GM06990 (cell line): ENCODE measurements around the gene CD1D.

ENCODE experiments used
- DNase-seq: peaks from one replicate; pipeline ENCODE4 v3.0.0-alpha.2; 2011; ENCODE audit not compliant: insufficient read length; ENCODE audit errors: extremely low read depth
- H3K27me3 ChIP-seq: replicated peaks from 2 replicates; pipeline ENCODE4 v1.6.0; 2011; ENCODE audit warnings: low read length; ENCODE audit not compliant: control insufficient read depth, insufficient read depth
- H3K36me3 ChIP-seq: 2 replicates; pipeline ENCODE4 v1.5.1; 2011; ENCODE audit warnings: low read length; ENCODE audit not compliant: control insufficient read depth, insufficient read depth
- H3K4me3 ChIP-seq: replicated peaks from 2 replicates; pipeline ENCODE4 v1.5.1; 2011; ENCODE audit warnings: low read depth, mild to moderate bottlenecking, control low read depth, low read length
- CTCF ChIP-seq: IDR thresholded peaks from 2 replicates; pipeline ENCODE4 v1.5.1; 2011; ENCODE audit warnings: low read length, control low read depth, mild to moderate bottlenecking, inconsistent platforms; ENCODE audit not compliant: insufficient read depth, poor library complexity, severe bottlenecking

CD1D gene

GRCh38 chr1:158146739-158147138 lies 34.0 kb upstream of the CD1D start:
- Histone ChIP-seq H3K27me3 (no peaks in the 10 kb centered on the region), H3K4me3 (no peak overlapping the region), H3K36me3 (no peaks in the 10 kb centered on the region)
- no peak for DNase-seq
- no peak for TF ChIP-seq CTCF

GRCh38 chr1:158147401-158147800 lies 33.3 kb upstream of the CD1D start:
- TF ChIP-seq CTCF = no peak
- no peak for DNase-seq
- H3K27me3 ChIP-seq = no peaks in the 10 kb centered on the region
- H3K4me3 ChIP-seq = no peak overlapping the region
- H3K36me3 ChIP-seq = no peaks in the 10 kb centered on the region

GRCh38 chr1:158147869-158148268 lies 32.8 kb upstream of the CD1D start:
- Histone ChIP-seq H3K27me3 (no peaks in the 10 kb centered on the region), H3K36me3 (no peaks in the 10 kb centered on the region), H3K4me3 (no peak overlapping the region)
- DNase-seq = no peak
- TF ChIP-seq CTCF = no peak

GRCh38 chr1:158148468-158148867 lies 32.2 kb upstream of the CD1D start:
- Histone ChIP-seq H3K4me3 (no peak overlapping the region), H3K36me3 (no peaks in the 10 kb centered on the region), H3K27me3 (no peaks in the 10 kb centered on the region)
- DNase-seq = no peak
- TF ChIP-seq CTCF = no peak

GRCh38 chr1:158149175-158149574 lies 31.5 kb upstream of the CD1D start:
- DNase-seq = no peak
- TF ChIP-seq CTCF = no peak
- peak overlapping the region; percentile 56 for H3K4me3 ChIP-seq
- no peaks in the 10 kb centered on the region for H3K36me3 ChIP-seq
- H3K27me3 ChIP-seq = no peaks in the 10 kb centered on the region

GRCh38 chr1:158149577-158150269 lies 31.0 kb upstream of the CD1D start:
- TF ChIP-seq CTCF = no peak
- Histone ChIP-seq H3K27me3 (no peaks in the 10 kb centered on the region), H3K4me3 (peak overlapping the region; percentile 56), H3K36me3 (no peaks in the 10 kb centered on the region)
- DNase-seq = peak; percentile 68
